Measurements from ENCODE around the gene PRKD1.

Gene PRKD1

GRCh38 chr14:29756019-29756385 is 171.6 kb downstream of the PRKD1 start:
- peaks cover 6% of the 10 kb centered on the region for H3K4me1 Mint-ChIP-seq
- H3K27ac Mint-ChIP-seq, result no peak overlapping the region

GRCh38 chr14:29755311-29756018 is 172.2 kb downstream of the PRKD1 start:
- peaks cover 6% of the 10 kb centered on the region for H3K4me1 Mint-ChIP-seq
- peak overlapping the region; percentile 55 for H3K27ac Mint-ChIP-seq
- no peaks in the 10 kb centered on the region for H3K27me3 Mint-ChIP-seq (ENCODE audit: low read depth, poor library complexity)
- H3K9me3 Mint-ChIP-seq, result no peaks in the 10 kb centered on the region
- no peaks in the 10 kb centered on the region for H3K36me3 Mint-ChIP-seq (ENCODE audit: low read depth)
- no peak overlapping the region for H3K4me3 Mint-ChIP-seq
- no peak for DNase-seq
- TF ChIP-seq CTCF (IDR thresholded peaks at IDR 0.05), result no peak

More at GRCh38 chr14:29756019-29756385, 171.6 kb downstream of the PRKD1 start:
- no peak overlapping the region for H3K4me3 Mint-ChIP-seq
- H3K9me3 Mint-ChIP-seq, result no peaks in the 10 kb centered on the region
- TF ChIP-seq CTCF (IDR thresholded peaks at IDR 0.05), result no peak
- H3K27me3 Mint-ChIP-seq (ENCODE audit: low read depth, poor library complexity), result no peaks in the 10 kb centered on the region
- H3K36me3 Mint-ChIP-seq (ENCODE audit: low read depth), result no peaks in the 10 kb centered on the region
- no peak for DNase-seq

GRCh38 chr14:29754134-29754533 is 173.5 kb downstream of the PRKD1 start:
- TF ChIP-seq CTCF (IDR thresholded peaks at IDR 0.05), result no peak
- Mint-ChIP-seq H3K36me3 (ENCODE audit: low read depth) (no peaks in the 10 kb centered on the region), H3K4me1 (peaks cover 6% of the 10 kb centered on the region), H3K9me3 (no peaks in the 10 kb centered on the region), H3K4me3 (no peak overlapping the region), H3K27ac (no peak overlapping the region), H3K27me3 (ENCODE audit: low read depth, poor library complexity) (no peaks in the 10 kb centered on the region)
- no peak for DNase-seq

- no peaks in the 10 kb centered on the region for H3K36me3 Mint-ChIP-seq (ENCODE audit: low read depth)
- H3K4me3 Mint-ChIP-seq, result no peak overlapping the region
- no peak for DNase-seq
- no peaks in the 10 kb centered on the region for H3K9me3 Mint-ChIP-seq
- no peak for TF ChIP-seq CTCF (IDR thresholded peaks at IDR 0.05)
- H3K27me3 Mint-ChIP-seq (ENCODE audit: low read depth, poor library complexity), result no peaks in the 10 kb centered on the region
- no peak overlapping the region for H3K27ac Mint-ChIP-seq
- peaks cover 6% of the 10 kb centered on the region for H3K4me1 Mint-ChIP-seq
These were observed 175.3 kb downstream of the PRKD1 start for GRCh38 chr14:29752221-29752923.

- no peak for TF ChIP-seq CTCF (IDR thresholded peaks at IDR 0.05)
- no peak overlapping the region for H3K27ac Mint-ChIP-seq
These were observed 177.8 kb downstream of the PRKD1 start for GRCh38 chr14:29749829-29750228.

GRCh38 chr14:29749327-29749726 is 178.3 kb downstream of the PRKD1 start:
- Mint-ChIP-seq H3K4me3 (no peak overlapping the region), H3K4me1 (no peaks in the 10 kb centered on the region), H3K36me3 (ENCODE audit: low read depth) (no peaks in the 10 kb centered on the region), H3K27ac (no peak overlapping the region), H3K27me3 (ENCODE audit: low read depth, poor library complexity) (no peaks in the 10 kb centered on the region), H3K9me3 (no peaks in the 10 kb centered on the region)
- no peak for DNase-seq
- no peak for TF ChIP-seq CTCF (IDR thresholded peaks at IDR 0.05)

More at GRCh38 chr14:29749829-29750228, 177.8 kb downstream of the PRKD1 start:
- DNase-seq, result no peak
- Mint-ChIP-seq H3K27me3 (ENCODE audit: low read depth, poor library complexity) (no peaks in the 10 kb centered on the region), H3K9me3 (no peaks in the 10 kb centered on the region), H3K36me3 (ENCODE audit: low read depth) (no peaks in the 10 kb centered on the region), H3K4me3 (no peak overlapping the region), H3K4me1 (no peaks in the 10 kb centered on the region)
